HG03342 (cell line): ENCODE results near the gene FCSK.

Experiments used
- ATAC-seq: cut with Tn5 transposase; IDR thresholded peaks from one replicate; pipeline ENCODE4 v1.9.1; 2021; ENCODE audit warnings: mild to moderate bottlenecking, moderate library complexity; ENCODE audit not compliant: unreplicated experiment

FCSK gene

DNA sequence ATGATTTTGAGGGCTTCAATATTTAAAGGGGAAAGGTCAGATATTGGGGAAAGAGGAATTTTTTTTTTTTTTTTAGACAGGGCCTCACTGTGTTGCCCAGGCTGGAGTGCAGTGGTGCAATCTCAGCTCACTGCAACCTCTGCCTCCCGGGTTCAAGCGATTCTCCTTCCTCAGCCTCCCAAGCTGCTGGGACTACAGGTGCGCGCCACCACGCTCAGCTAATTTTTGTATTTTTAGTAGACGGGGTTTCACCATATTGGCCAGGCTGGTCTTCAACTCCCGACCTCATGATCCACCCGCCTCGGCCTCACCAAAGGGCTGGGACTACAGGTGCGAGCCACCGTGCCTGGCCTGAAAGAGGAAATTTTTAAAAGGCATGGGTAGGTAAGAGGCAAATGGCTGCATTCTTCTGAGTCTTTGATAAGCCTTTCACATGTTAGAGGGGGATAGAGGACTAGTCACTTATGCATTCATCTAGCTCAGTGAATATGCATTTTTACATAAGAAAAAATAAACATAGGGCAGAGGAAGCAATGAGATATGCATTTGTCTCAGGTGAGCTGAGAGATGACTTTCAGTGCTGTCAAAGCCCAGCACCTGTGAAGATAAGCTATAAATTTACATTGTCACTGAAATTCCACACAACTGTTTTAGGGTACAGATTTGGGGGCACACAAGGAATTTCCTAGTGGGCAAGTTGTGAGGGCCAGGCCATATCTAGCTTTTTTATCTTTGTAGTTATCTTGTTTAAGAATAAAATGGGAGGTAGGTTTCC, 1.1 kb upstream of the FCSK start:
- no peak for ATAC-seq

DNA sequence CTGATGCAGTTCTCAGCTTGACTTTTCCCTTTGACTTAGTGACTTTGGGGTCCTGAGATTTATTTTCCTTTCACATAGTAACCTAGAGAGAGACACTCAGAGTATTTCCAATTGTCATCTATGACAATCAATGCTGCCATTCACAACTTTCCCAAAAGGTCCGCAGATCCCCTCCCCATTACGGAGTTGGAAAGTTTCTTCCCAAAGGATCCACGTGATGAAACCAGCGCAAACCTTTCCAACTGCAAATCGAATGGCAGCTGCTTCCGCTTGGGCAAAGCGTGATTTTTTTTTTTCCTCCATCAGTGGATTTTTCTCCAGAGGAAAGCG, 538 bp upstream of the FCSK start:
- no peak for ATAC-seq

DNA sequence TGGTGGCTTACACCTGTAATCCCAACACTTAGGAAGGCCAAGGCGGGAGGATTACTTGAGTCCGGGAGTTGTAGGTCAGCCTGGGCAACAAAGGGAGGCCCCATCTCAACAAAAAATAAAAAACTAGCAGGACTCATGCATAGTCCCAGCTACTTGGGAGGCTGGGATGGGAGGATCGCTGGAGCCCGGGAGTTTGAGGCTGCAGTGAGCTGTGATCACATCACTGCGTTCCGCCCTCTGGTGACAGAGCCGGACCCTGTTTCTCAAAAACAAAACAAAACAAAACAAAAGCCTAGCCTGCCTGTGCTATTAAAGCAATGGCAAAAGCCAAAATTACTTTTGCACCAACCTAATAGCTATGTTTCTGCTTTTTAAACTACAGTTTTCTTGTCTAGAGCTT, 1.5 kb downstream of the FCSK start:
- ATAC-seq: no peak

DNA sequence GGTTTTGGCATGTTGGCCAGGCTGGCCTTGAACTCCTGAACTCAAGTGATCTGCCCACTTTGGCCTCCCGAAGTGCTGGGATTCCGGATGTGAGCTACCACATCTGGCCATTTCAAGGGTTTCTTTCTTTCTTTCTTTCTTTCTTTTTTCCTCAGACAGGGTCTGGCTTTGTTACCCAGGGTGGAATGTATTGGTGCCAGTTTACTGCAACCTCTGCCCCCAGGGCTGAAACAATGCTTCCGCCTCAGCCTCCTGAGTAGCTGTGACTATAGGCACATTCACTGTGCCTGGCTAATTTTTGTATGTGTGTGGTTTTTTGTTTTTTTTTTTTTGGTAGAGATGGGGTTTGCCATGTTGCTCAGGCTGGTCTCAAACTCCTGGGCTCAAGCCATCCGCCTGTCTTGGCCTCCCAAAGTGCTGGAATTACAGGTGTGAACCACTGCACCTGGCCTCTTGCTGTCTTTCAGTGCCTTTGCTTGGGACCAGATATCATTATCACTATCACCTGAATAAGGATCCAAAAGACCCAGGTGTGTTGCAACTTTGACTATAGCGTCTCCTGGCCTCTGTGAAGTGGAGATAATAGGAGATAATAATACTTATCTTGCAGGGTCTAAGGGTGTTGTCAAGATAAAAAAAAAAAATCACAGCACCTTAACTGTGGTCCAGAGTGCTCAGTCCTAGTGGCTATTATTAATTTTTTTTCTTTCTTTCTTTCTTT, 3.2 kb downstream of the FCSK start:
- ATAC-seq: no peak

DNA sequence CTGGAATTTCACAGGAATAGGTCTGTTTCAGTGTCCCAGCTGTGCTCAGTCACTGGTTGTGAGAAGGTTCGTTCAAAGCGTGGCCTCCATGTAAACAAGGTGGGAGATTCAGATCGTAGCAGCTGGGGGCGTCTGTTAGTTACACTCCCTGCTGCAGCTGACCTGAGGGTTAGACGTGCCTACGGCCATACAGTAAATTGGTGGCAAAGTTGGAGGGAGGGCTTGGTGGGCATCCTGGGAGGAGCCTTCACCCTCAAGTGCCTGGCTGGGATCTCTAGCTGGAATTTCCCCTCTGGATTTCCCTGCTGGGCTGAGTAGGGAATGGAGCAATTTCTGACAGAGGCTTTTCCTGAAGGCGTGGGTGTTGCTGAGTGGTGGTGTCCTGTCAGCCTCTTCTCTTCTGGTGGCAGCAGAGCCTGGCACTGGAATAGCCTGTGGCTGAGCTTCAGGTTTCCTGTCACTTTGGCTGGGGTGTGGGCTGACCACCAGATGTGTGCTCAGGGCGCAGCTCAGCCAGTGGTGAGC, 6.4 kb downstream of the FCSK start:
- ATAC-seq: no peak

DNA sequence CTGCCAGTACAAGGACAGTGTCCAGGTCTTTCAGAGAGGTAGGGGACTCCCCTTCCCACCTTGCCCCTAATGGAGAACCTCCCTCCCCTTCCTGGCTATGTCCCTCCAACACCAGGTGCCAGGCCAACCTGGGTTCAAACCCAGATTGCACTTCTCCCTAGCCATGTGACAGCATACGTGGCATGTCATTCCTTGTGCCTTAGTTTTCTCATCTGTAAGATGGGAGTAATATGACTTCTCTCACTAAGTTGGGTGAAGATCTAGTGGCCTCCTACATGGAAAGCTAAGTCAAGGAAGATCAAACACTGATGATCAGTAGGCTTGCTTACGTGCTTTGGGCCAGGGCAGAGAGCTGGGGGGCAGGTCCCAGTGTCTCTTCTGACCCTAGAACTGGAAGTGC, 8.8 kb downstream of the FCSK start:
- no peak for ATAC-seq

DNA sequence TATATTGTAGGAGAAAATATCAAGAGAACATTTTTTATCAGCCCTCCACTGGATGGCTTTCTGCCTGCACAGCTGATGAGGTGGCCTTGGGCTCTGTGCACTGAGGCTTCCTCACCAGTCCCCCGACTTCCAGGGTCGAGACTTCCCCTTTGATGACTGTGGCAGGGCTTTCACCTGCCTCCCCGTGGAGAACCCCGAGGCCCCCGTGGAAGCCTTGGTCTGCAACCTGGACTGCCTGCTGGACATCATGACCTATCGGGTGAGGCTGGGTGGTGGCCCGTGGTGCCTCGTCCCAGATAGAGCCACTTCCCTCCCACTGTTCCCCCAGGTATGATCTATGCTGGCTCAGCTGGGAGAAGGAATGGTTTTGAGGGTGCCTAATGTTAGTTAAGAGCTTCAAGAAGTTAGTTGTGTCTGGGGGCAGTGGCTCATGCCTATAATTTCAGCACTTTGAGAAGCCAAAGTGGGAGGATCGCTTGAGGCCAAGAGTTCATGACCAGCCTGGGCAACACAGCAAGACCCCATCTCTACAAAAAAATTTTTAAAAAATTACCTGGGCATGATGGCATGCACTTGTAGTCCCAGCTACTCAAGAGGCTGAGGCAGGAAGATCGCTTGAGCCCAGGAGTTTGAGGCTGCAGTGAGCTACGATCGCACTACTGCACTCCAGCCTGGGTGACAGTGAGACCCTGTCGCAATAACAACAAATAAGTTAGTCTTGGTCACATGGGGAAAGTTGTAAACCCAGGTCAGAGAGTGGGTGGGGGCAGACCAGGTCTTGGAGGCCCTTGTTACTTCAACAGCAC, 11.8 kb downstream of the FCSK start:
- no peak for ATAC-seq

DNA sequence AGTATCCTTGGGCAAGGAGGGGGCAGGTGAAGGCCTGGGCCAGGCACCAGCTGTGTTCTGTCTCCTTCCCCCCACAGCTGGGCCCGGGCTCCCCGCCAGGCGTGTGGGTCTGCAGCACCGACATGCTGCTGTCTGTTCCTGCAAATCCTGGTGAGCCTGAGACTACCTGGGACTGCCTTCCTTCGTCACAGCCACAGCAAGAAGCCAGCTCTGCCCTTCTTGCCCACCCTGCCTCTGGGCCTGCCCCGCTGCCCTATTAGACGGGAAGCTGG, 12.3 kb downstream of the FCSK start:
- ATAC-seq: no peak

DNA sequence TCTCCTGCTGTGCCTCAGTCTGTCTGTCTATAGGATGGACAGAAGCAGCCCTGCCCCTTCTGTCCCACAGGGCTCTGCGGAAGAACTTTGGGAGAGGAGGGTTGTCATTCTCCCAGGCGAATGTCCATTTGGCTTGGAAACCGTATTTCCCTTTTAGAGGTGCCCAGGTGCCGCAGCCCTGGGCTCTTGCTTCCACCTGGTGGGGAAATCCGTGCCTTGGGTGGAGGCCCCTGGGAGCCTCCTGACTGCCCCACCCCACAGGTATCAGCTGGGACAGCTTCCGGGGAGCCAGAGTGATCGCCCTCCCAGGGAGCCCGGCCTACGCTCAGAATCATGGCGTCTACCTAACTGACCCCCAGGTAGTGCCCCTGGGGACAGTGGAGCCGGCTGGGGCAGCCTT, 12.7 kb downstream of the FCSK start:
- no peak for ATAC-seq

DNA sequence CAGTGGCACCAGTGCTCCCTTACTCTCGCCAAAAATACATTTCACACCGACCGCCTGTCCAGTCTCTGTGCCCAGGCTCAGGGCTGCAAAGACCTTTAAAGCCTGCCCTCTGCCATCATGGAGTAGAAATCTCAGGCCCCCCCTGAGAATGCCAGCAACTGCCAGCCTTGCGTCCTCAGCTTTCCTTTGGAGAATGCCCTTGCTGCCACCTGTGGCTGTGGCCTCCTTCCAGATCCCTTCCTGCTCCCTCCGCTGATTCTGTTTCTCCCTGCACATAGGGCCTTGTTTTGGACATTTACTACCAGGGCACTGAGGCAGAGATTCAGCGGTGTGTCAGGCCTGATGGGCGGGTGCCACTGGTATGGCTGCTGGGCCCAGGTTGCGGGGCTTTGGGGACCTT, 13.2 kb downstream of the FCSK start:
- no peak for ATAC-seq

DNA sequence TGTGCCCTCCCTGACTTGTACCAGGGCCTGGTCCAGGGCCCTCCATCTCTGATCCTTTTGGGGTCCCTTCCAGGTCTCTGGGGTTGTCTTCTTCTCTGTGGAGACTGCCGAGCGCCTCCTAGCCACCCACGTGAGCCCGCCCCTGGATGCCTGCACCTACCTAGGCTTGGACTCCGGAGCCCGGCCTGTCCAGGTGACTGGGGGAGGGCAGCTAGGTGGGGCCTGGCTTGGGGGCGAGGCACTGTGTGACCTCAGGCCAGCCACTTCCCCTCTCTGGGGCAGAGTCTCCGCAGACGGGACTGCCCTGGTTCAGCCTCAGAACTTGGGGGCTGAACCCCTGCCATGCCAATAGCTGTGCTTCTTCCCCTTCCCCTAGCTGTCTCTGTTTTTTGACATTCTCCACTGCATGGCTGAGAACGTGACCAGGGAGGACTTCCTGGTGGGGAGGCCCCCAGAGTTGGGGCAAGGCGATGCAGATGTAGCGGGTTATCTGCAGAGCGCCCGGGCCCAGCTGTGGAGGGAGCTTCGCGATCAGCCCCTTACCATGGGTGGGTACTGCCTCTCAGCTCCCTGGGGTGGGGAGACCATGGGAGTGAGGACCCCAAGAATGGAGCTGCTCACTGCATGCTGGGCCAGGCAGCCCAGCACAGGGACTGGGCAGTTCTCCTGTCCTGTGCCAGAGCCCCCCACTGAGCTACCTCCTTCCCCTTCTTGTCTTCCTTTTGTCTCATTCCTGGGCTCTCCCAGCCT, 14.6 kb downstream of the FCSK start:
- ATAC-seq: no peak

DNA sequence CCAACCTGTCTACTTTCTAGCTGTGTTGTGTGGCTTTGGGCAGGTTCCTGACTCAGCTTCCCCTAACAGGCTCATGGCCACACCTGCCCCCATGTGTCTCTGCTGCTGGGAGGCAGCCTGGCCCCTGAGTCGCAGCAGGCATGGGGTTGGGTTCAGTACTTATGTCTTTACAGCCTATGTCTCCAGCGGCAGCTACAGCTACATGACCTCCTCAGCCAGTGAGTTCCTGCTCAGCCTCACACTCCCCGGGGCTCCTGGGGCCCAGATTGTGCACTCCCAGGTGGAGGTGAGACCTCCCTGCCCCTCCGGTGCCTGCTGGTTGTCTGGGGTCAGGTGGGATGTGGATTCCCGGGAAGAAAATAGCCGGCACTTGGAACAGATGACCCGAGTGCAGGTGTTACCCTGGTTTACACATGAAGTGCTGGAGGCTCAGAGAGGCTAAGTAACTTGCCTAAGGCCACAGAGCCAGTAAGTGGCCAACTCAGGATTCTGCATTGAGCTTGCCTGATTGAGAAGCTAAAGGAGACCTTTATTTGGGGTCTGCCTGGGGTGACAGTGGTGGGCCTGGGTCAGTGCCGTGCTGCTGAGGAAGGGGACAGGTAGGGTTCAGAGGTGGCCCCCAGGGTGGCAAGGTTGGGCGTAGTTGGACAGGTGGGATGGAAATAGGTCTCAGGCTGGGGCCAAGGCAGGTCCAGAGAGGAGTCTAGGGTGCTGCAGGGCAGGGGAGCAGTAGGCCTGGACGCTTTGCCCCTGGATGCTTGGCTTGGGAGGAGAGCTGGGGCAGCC, 15.9 kb downstream of the FCSK start:
- ATAC-seq: no peak

DNA sequence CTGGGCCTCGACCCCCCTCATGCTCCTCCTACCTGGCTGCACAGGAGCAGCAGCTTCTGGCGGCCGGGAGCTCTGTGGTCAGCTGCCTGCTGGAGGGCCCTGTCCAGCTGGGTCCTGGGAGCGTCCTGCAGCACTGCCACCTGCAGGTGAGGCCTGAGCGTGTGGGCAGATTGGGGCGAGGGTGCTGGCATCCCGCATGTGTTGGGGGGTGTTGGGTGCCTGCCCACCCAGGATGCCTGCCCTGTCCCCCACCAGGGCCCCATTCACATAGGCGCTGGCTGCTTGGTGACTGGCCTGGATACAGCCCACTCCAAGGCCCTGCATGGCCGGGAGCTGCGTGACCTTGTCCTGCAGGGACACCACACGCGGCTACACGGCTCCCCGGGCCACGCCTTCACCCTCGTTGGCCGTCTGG, 16.5 kb downstream of the FCSK start:
- no peak for ATAC-seq

DNA sequence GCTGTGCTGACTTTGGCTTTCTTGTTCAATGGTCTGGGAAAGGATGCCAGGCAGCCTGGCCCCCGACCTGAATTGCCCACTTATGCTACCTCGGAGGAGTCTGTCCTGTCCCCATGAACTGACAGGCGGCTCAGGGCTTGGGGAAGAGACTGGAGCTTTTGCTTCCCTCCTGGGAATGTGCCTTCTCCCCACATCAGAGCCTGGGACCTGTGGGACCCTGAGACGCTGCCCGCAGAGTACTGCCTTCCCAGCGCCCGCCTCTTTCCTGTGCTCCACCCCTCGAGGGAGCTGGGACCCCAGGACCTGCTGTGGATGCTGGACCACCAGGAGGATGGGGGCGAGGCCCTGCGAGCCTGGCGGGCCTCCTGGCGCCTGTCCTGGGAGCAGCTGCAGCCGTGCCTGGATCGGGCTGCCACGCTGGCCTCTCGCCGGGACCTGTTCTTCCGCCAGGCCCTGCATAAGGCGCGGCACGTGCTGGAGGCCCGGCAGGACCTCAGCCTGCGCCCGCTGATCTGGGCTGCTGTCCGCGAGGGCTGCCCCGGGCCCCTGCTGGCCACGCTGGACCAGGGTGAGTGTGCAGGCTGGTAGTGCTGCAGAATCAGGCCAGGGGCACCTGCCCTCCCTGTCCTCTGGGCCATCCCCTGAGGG, 18.5 kb downstream of the FCSK start:
- ATAC-seq: no peak

DNA sequence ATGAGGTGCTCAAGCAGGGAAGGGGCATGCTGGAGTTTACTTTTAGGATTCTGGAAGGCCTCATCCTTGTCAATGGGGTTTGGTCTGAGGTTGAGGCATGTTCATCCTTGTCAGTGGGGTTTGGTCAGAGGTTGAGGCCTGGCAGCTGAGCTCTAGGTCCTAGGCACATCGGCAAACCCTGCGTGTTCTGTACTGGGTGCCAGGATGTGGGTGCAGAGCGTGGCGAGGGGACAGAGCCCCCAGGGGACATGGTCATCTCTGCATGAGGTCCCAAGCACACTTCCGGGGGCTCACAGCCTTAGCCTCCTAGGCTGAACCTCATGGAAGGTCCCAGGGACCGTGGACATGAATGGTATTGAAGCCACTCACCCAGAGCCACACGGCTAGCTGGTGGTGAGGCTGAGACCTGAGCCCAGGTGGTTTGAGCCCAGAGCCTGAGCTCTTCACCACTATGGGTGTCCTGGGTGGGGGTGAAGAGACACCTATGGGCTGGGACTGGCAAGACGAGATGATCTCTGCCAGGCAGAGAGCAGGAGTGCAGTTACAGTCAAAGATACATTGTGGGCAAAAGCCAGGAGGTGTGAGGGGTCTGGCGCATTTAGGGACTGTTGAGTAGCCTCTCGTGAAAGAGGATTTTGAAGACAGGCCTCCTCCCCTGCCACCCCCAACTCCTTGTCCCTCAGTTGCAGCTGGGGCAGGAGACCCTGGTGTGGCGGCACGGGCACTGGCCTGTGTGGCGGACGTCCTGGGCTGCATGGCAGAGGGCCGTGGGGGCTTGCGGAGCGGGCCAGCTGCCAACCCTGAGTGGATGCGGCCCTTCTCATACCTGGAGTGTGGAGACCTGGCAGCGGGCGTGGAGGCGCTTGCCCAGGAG, 19.3 kb downstream of the FCSK start:
- no peak for ATAC-seq

DNA sequence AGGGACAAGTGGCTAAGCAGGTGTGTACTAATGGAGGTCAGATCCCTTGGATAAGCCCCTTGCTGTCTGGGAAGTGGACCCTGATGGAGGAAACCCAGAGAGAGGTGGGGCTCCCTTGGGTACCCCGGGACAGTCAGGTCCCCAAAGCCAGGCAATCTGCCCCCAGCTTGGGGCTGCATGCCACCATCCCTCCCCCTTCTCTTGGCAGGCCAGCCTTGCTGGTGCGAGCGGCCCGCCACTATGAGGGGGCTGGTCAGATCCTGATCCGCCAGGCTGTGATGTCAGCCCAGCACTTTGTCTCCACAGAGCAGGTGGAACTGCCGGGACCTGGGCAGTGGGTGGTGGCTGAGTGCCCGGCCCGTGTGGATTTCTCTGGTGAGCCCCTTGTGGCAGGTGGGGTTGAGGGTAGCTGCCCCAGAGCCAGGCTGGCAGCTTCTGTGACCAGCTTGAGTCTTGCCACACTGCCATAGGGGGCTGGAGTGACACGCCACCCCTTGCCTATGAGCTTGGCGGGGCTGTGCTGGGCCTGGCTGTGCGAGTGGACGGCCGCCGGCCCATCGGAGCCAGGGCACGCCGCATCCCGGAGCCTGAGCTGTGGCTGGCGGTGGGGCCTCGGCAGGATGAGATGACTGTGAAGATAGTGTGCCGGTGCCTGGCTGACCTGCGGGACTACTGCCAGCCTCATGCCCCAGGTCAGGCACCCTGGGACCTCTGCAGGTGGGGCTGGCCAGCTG, 20.1 kb downstream of the FCSK start:
- no peak for ATAC-seq

DNA sequence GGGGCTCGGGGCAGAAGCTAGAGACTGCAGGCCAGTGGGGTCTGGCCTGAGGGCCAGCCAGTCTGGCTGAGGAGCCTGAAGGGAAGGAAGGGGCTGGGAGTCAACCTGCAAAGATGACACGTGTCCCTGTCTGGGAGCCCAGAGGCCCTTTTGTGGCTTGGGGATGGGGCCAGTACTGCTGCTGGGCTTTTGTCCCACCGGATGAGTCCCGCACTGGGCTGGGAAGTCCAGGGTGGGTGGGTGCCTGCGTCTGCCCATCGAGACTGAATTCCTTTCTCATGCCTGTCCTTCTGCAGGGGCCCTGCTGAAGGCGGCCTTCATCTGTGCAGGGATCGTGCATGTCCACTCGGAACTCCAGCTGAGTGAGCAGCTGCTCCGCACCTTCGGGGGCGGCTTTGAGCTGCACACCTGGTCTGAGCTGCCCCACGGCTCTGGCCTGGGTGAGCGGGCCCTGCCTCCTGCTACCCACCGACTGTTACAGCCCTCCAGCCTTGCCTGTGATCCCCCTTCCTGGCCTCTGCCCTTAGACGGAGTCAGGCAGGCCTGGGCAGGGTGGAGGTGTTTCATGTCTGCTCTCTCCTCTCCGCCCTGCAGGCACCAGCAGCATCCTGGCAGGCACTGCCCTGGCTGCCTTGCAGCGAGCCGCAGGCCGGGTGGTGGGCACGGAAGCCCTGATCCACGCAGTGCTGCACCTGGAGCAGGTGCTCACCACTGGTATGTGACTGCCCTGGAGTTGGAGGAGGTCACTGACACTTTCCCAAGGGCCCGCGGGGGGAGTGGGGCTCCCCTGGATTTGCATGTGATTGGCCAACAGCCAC, 20.9 kb downstream of the FCSK start:
- ATAC-seq: no peak
